GM18867 (cell line): ENCODE results near the gene GSTA3.
"Not testable (repeated sequence)": the region's sequence is repeated elsewhere in the genome, so short reads cannot be mapped to it uniquely, and the experiment has no call there.

Experiments used
- ATAC-seq: cut with Tn5 transposase; IDR thresholded peaks from one replicate; pipeline ENCODE4 v1.9.1; 2021; ENCODE audit warnings: mild to moderate bottlenecking, moderate library complexity; ENCODE audit not compliant: unreplicated experiment

The GSTA3 gene

DNA sequence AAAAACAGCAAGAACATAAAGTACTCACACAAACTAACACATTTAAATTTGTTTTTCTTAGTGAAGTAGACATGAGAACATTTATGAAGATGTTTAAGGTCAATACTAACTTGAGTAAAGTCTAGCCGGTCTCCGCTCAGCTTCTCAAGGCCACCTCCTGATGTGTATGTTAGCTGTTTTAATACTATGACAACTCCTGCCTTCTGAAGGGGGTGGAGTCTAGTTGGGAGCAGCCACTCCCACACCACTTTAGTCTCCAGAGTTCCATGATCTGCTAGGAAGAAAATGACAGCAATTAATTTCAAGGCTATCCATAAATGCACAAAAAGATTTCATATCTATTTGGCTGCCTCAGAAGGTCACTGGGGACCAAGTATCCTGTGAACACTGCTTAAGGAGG is at the start of gene GSTA3:
Gene GSTA3, minus strand, starts transcription at position 168 of the 400 bp plus-strand sequence. CDS start 3,864 bp downstream, outside the sequence.
- no peak for ATAC-seq

- ATAC-seq, result no peak
Measured at GRCh38 chr6:52958546-52959255, 49.2 kb upstream of the GSTA3 start.

- no peak for ATAC-seq
Measured at GRCh38 chr6:52955871-52956270, 46.4 kb upstream of the GSTA3 start.

GRCh38 chr6:52953911-52954839 is 44.7 kb upstream of the GSTA3 start:
- ATAC-seq, result peak; percentile 87

- ATAC-seq, result no peak
Measured at GRCh38 chr6:52946306-52946705, 36.8 kb upstream of the GSTA3 start.

- not testable (repeated sequence) for ATAC-seq
Measured at GRCh38 chr6:52942821-52943220, 33.3 kb upstream of the GSTA3 start.

- ATAC-seq, result no peak
Measured at GRCh38 chr6:52942221-52942620, 32.7 kb upstream of the GSTA3 start.

DNA sequence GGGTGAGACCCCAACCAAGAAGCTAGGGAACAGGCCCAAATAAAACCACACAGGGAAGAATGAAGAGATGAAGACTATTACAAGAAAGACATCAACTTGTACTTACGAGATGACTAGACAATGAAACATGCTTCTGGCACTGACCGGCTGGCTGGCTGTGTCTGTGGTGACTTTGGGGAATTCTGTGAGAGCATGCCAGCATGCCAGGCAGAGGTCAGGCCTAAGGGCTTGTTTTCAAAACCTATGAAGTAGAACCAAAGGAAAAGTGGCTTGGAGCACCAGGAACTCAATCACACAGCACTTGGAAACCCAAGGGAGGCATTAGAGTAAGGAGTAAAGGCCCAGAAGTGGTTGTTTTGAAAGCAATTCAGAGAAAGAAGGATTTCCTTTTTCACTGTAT is 28.4 kb upstream of the GSTA3 start:
- no peak for ATAC-seq

GRCh38 chr6:52933778-52934177 is 24.3 kb upstream of the GSTA3 start:
- ATAC-seq, result no peak

GRCh38 chr6:52931351-52931750 is 21.9 kb upstream of the GSTA3 start:
- no peak for ATAC-seq

DNA sequence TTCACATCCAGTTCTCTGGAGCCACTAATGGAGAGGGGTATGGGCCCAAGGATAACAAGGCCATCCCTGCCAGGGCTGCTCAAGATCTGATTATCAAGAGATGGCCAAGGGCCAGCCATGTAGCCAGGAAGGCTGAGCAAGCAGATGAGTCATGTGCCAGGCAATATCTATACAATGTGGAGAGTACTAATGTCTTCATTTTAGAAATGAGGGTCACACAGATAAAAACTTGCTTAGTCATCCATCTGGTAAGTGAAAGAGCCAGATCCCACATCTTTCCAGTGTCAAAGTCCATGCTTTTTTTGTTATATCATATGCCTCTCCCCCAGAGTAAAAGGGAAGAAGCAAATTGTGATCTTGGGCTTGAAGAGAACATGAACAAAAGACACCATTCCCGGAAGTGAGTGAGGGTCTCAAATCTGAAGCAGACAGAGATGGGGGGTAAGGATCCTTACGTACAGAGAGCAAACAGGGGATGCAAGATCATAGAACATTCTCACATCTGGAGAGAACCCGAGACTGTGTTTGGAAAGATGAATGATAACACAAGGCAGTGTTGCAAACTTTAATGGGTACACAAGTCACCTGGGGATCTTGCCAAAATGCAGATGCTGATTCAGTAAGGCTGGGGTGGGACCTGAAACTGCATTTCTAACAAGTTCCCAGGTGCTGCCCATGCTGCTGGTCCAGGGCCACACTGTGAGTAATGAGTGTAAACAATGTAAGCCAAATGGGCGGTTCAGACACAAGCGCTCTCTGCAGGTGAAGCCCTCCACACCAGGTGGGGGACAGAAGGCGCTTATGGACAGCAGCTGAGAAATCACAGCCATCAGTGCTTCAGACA is 20.0 kb upstream of the GSTA3 start:
- no peak for ATAC-seq

DNA sequence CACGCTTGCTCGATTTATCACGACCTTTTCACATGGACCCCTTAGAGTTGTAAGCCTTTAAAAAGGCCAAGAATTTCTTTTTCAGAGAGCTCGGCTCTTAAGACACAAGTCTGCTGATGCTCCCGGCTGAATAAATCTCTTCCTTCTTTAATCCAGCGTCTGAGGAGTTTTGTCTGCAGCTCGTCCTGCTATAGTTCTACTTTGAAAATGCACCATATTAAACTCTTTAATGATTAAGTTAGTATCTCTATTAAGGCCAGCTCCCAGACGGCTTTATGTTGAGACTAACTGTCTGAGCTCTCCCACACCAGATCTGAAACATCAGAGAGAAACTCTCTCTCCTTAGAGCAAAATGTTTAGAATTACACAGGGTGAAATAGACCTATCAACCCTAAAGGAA is 18.0 kb upstream of the GSTA3 start:
- no peak for ATAC-seq

DNA sequence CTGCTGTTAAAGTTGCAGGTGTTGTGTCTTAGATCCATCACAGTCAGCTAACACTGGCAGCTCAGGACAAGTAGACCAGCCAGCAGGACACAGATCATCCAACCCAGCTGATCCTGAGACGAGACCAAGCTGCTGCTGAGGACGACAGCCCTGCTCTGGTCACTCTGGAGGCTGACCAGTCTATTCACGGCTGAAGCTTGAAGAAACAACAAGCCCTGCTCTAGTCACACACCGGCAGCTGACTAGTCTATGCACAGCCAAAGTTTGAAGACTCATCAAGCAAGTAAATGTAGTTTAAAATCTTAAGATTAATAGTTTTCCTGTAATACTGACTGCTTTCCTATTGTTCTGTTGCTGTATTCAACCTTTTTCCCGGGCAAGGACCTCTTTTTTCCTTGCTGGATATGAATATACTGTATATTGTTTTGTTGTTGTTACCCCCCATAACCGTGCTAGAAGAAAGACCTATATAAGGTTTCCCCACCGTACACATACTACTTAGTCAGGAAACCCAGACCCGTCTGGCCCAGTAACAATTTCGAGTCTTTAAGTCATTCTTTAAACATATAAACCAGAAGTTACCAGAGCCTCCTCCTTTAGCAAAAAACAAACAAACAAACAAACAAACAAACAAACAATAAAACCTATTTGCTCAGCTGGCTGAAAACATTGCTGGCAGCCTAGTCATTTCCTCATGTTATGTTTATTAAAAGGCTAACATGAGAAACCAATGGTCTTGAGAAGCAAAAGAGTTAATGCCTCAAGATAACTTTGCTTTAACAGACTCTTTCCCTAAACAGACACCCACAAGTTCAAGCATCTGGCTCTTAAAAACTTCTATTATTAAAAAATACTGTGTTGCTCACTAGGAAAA is 16.7 kb upstream of the GSTA3 start:
- no peak for ATAC-seq

DNA sequence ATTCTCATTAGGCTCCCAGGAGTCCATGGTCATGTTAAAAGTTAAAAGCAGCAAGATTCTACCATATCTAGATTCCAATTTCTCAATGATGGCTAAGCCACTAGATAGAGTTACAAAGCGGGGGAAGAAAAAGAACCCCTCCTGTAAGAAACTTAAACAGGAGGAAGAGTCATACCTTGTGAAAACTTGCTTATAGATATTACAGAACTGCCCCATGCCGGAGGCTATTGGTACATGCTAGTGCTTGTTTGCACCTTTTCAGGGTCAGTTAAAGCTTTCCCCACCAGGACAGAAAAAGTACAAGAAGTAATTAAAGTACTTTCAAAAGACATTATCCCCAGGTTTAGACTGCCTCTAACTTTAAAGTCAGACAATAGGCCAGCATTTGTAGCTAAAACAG is 15.5 kb upstream of the GSTA3 start:
- ATAC-seq, result no peak

DNA sequence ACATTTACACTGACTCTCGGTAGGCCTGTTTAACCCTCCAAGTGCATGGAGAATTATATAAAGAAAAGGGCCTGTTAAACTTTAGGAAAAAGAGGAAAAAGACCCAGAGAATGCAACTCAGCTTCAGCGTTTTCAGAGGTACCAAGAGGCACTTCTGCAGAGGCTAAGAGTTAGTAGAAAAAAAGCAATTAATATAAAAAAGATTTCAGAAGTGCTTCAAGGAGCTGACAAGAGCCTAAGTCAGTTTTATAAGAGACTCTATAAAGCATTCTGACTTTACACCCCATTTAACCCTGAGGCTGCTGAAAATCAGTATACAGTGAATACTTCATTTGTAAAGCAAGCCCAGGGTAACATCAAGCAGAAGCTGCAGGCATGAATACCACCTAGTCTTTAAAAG is 14.2 kb upstream of the GSTA3 start:
- ATAC-seq, result not testable (repeated sequence)

- ATAC-seq, result no peak
Measured at GRCh38 chr6:52922161-52922560, 12.7 kb upstream of the GSTA3 start.

DNA sequence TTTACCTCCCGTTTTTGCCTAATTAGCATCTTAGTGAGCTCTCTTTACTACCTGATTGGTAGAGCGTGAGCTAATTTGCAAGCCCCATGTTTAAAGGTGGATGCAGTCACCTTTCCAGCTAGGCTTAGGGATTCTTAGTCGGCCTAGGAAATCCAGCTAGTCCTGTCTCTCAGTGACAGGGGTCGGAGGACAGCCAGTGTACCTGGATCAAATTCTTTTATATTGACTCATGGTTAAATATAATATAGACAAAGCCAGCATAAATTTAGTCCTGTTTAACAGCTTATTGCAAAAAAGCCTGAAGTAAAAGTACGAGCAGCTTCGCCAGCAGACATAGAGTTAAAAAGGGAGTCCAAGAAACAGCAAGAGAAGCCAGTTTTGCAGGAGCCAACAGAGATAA is 12.2 kb upstream of the GSTA3 start:
- no peak for ATAC-seq

DNA sequence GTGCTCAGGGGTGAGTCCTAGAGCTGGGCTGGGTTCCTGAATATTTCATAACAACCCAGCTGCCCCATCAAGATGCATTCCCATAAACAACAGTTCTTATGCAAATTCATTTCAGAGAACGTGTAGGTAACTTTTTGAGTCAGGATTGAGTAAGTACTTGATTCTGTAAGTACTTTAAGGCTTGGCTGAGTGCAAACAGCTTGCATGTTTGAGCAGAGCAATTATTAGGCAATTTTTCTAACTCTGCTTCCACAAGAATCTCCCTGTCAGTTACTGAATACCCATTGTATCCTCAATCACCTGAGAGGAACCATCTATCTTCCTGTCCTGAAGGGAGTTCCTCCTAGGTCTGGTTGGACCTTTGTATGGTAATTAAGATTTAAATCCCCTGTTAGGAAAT is 10.0 kb upstream of the GSTA3 start:
- not testable (repeated sequence) for ATAC-seq

DNA sequence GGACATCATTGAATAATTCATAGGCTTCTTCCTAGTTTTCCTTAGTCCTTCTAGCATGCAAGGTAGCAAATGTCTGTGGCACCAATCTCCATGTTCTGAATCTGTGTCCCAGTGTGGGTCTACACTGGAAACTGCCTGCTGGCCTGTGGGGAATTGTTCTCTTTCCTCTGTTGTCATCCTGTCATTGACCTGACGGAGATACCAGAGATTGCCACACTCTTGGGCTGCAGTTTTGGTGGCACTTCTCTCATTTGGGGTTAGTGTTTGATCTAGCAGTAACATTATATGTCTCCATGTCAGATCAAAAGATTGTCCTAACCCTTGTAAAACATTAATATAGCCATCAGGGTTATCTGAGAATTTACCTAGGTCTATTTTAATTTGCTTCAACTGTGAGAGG is 9.3 kb upstream of the GSTA3 start:
- ATAC-seq, result not testable (repeated sequence)

DNA sequence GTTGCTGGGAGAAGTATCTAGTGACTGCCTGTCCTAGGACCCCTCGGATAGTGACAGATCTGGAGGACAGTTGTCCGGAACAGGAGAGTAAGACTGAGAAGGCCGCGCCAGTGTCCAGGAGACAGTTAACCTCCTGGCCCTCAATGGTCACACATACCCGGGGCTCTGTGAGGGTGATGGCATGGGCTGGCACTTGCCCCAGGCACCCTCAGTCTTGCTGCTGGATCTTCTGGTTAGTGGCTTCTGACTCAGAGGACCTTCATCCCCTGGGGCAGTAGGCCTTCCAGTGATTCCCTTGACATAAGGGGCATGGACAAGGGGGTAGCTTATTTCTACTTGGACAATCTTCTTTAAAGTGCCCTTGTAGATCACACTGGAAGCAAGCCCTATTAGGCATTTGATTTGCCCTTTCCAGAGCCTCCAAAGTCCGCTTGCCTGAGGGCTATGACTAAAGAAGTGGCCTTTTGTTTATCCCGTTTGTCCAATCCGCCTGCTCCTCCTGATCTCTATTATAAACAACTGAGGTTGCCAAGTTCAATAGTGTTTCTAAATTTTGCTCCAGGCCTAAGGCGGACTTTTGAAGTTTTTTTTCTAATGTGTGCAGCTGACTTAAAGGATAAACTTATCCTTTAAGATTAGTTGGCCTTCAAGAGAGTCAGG is 8.7 kb upstream of the GSTA3 start:
- ATAC-seq, result not testable (repeated sequence)
